Testis (tissue), 3 donors: ENCODE results near the gene TP53INP2. TPM values are rescaled to one million over a fixed set of nuclear protein-coding genes. Genes with fewer than 3 reads are reported as not detected.
"Not testable (repeated sequence)": the region's sequence is repeated elsewhere in the genome, so short reads cannot be mapped to it uniquely, and the experiment has no call there.

Experiments
- DNase-seq: peaks from one replicate; pipeline ENCODE4 v3.0.0-alpha.2; 2019
- H3K27ac ChIP-seq, 2 donors: fragments of 200-600 bp; sonication (generic); one replicate each; pipeline ENCODE4 v1.5.1; 2019
- H3K27me3 ChIP-seq: fragments of 200-600 bp; sonication (generic); one replicate; pipeline ENCODE4 v1.5.1; 2019
- H3K36me3 ChIP-seq: fragments of 200-600 bp; sonication (generic); one replicate; pipeline ENCODE4 v1.5.1; 2017; ENCODE audit warnings: low read depth; ENCODE audit errors: missing control alignments
- H3K4me1 ChIP-seq: fragments of 200-600 bp; sonication (generic); one replicate; pipeline ENCODE4 v1.5.1; 2019
- H3K4me3 ChIP-seq, 2 donors: fragments of 200-600 bp; sonication (generic); one replicate each; pipeline ENCODE4 v1.5.1; 2017 to 2019
- H3K9me3 ChIP-seq: fragments of 200-600 bp; sonication (generic); one replicate; pipeline ENCODE4 v1.5.1; 2017
- POLR2A ChIP-seq: fragments of 450-650 bp; IDR thresholded peaks from one replicate; pipeline ENCODE4 v1.6.1; 2017; ENCODE audit warnings: antibody characterized with exemption, mild to moderate bottlenecking, moderate library complexity
- WGBS, 2 donors: methylation state at CpG; one replicate each; pipeline ENCODE4 v1.1.5; 2018; 5-methylcytosine and 5-hydroxymethylcytosine counted together
- intact Hi-C: fragments of 100-400 bp; cut with DNase I; formaldehyde crosslinking; loops from one replicate; pipeline ENCODE4 v1.15.1; 2023; ENCODE audit warnings: low total_unique reads
- polyA plus RNA-seq: library from polyadenylated mRNA; stranded (reverse); fragments of 350-450 nt; fragmentation: Illumina TruSeq; extraction: RNeasy Lipid Tissue Mini Kit (QIAGEN cat#74804); gene quantifications from one replicate; pipeline ENCODE4 v1.2.3, GENCODE V29; 2014; ENCODE audit warnings: low read depth, low replicate concordance; ENCODE audit not compliant: insufficient read depth
- total RNA-seq, 2 donors: library from RNA; depleted of rRNA; stranded (reverse); fragments of >200 nt; gene quantifications; one replicate each; pipeline ENCODE4 v1.2.3, GENCODE V29; 2016
- TF ChIP-seq, protein P1 (sequence below), 3 experiments: fragments of 450-650 bp in 2 of 3; fragments of 200-600 bp in 1 of 3; sonication (generic) in 1 of 3; IDR thresholded peaks; one replicate each; pipeline ENCODE4 v1.5.1; 2016 to 2019; ENCODE audit warnings: antibody characterized with exemption in 3 of 3, mild to moderate bottlenecking in 2 of 3, moderate library complexity in 1 of 3

TP53INP2 gene
- total and polyA plus RNA-seq, 3 donors from 2014 or later = 35.3 to 59.9 (median 39.9) TPM

DNA sequence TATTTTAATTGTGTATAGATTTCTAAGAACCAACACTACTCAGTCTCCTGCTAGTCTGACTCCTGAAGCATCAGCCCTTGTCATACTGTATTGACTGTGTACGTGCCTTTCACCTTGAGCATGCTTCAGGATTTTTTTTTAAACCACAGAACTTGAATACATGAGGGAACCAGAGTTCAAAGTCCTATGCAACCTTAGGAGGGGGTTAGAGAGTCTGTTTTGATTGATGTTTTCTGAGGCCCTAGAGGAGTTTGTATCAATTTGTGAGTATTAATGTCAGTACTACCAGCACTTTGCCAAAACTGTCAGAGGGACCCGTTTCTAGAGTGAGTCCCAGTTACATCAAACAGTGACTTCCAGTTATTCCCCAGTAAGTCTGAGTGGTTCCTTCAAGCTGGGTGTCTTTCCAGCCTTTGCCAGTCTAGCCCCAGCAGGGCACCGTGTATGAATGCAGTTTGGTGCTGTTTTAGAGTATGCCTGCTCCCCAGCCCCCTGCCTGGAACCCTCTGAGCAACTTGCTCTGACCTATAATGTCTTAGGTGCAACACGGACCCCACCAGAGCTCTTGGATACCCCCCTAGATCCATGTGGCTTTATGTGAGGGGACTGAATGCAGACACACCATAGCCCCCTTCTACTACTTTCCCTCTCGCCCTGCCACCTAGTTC lies 8.5 kb downstream of the TP53INP2 start:
- Histone ChIP-seq H3K27ac (no peak overlapping the region), H3K9me3 (no peaks in the 10 kb centered on the region), H3K4me3 (no peak overlapping the region), H3K36me3 (no peaks in the 10 kb centered on the region), H3K27me3 (no peaks in the 10 kb centered on the region), H3K4me1 (peaks cover 11% of the 10 kb centered on the region)
- no peak for TF ChIP-seq POLR2A
- TF ChIP-seq, protein P1, sequence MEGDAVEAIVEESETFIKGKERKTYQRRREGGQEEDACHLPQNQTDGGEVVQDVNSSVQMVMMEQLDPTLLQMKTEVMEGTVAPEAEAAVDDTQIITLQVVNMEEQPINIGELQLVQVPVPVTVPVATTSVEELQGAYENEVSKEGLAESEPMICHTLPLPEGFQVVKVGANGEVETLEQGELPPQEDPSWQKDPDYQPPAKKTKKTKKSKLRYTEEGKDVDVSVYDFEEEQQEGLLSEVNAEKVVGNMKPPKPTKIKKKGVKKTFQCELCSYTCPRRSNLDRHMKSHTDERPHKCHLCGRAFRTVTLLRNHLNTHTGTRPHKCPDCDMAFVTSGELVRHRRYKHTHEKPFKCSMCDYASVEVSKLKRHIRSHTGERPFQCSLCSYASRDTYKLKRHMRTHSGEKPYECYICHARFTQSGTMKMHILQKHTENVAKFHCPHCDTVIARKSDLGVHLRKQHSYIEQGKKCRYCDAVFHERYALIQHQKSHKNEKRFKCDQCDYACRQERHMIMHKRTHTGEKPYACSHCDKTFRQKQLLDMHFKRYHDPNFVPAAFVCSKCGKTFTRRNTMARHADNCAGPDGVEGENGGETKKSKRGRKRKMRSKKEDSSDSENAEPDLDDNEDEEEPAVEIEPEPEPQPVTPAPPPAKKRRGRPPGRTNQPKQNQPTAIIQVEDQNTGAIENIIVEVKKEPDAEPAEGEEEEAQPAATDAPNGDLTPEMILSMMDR (IDR thresholded peaks at IDR 0.05) = no peak
- intact Hi-C loops = no loop called here
- DNase-seq = no peak
- WGBS, 2 donors = 78 to 80% methylated on average over 5 of the region's 5 CpGs

DNA sequence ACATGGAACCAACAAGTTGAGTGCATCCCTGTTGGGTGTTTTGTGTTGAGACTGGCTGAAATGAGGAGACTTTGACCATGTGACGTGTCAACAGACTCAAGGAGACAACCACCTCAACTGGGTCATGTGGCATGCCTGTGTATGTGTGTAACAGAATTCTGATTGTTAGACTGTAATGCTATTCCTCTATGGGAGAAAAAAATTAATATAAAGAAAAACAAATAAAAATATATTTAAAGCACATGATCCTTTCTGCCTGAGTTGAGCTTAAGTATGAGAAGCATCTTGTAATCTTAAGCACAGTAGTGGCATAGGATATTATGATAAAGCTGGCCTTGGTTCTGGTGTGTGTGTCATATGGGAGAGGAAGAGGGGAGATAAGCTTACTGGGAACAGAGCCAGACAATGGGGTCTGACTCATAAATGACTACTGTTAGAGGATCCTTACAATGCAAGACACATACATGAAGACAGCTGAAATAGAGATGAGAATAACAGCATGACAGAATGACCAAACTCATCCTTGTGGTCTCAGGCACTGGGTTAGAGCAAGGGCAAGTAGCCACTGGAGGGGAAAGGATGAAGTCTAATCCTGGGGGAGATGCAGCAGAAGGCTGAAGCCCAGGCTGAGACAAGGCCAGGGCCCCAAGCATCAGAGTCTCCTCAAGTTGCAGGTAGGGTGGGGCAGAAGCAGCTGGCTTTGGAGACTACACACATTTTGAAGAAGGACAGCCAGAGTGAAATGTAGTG lies 9.2 kb downstream of the TP53INP2 start:
- DNase-seq = peak; percentile 28
- Histone ChIP-seq H3K4me1 (peaks cover 11% of the 10 kb centered on the region), H3K9me3 (no peaks in the 10 kb centered on the region), H3K4me3 (no peak overlapping the region), H3K27me3 (no peaks in the 10 kb centered on the region), H3K36me3 (no peaks in the 10 kb centered on the region), H3K27ac (no peak overlapping the region)
- 83 to 89% methylated on average over 1 of the region's 1 CpG for WGBS, 2 donors
- intact Hi-C loops = no loop called here
- TF ChIP-seq, protein P1 (IDR thresholded peaks at IDR 0.05) = no peak

DNA sequence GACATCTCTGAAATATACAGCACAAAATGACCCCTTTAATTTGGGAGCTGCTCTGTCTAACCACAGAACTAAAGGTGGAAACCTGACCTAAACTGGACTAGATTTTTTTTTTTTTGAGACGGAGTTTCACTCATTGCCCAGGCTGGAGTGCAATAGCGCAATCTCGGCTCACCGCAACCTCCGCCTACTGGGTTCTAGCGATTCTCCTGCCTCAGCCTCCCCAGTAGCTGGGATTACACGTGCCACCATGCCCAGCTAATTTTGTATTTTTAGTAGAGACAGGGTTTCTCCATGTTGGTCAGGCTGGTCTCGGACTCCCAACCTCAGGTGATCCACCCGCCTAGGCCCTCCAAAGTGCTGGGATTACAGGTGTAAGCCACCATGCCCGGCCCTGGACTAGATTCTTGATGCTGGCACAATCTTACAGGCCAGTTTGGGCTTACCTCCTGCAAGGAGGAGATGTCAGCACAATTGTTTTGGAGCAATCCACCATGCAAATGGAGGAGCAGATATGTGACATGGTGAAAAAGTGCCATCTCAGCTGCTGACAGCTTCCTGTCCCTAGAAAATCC lies 9.9 kb downstream of the TP53INP2 start:
- 92 to 95% methylated on average over 10 of the region's 10 CpGs for WGBS, 2 donors

DNA sequence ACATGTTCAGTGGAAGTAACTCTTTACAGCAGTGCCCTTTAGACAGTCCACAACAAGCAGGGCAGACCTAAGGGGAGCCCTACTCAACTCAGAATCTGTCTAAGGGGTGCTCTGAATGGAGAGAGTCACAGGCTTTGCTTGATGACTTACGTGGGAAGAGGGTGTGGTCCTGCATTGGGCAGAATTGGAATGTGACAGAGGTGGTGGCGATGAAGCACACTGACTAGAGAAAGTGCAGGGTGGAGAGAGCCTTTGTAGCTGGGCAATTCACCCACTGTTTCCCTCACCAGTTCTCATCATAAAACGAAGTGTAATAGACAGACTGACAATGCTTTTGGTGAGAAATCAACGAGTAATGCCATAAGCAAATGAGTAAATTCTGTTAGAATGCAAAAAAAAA lies 11.2 kb downstream of the TP53INP2 start:
- H3K27ac ChIP-seq = no peak overlapping the region
- intact Hi-C loops = no loop called here
- H3K4me3 ChIP-seq = no peak overlapping the region
- no peak for DNase-seq
- no peaks in the 10 kb centered on the region for H3K27me3 ChIP-seq
- WGBS, 2 donors = 95% methylated on average over 4 of the region's 4 CpGs
- H3K36me3 ChIP-seq = no peaks in the 10 kb centered on the region
- no peaks in the 10 kb centered on the region for H3K9me3 ChIP-seq
- peaks cover 10% of the 10 kb centered on the region for H3K4me1 ChIP-seq
- TF ChIP-seq, protein P1 (IDR thresholded peaks at IDR 0.05) = no peak
- TF ChIP-seq POLR2A = no peak

More for the DNA sequence above, 9.9 kb downstream of the TP53INP2 start:
- H3K9me3 ChIP-seq, H3K27me3 ChIP-seq, DNase-seq, H3K4me3 ChIP-seq, H3K27ac ChIP-seq, H3K36me3 ChIP-seq, intact Hi-C loops: not testable (repeated sequence)
- H3K4me1 ChIP-seq = peaks cover 11% of the 10 kb centered on the region

DNA sequence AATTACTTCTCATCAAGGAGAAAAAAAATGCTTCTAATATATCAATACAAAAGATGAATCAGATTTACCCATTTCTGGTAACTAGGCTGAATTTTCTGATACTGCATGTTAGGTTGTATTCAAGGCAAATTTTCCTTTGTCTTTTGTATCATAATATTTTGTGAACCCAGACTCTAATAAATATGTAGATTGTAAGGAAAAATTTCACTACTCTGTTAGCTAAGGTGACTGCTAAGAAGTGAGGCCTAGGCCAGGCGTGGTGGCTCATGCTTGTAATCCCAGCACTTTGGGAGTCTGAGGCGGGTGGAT lies 12.7 kb downstream of the TP53INP2 start:
- no peak overlapping the region for H3K27ac ChIP-seq
- no peaks in the 10 kb centered on the region for H3K36me3 ChIP-seq
- no peaks in the 10 kb centered on the region for H3K27me3 ChIP-seq
- intact Hi-C loops = no loop called here
- H3K9me3 ChIP-seq = no peaks in the 10 kb centered on the region
- H3K4me3 ChIP-seq = no peak overlapping the region
- 92 to 97% methylated on average over 2 of the region's 2 CpGs for WGBS, 2 donors
- peaks cover 6% of the 10 kb centered on the region for H3K4me1 ChIP-seq
- no peak for TF ChIP-seq POLR2A
- TF ChIP-seq, protein P1 (IDR thresholded peaks at IDR 0.05) = no peak
- DNase-seq = no peak
